Prostate gland (tissue), 2 donors: Measurements from ENCODE around the gene GARS1. TPM values are rescaled to one million over a fixed set of nuclear protein-coding genes. Genes with fewer than 3 reads are reported as not detected.
A peak's percentile ranks its signal among the peaks of the same experiment; 100 is the strongest.

Experiments
- DNase-seq: peaks from one replicate; pipeline ENCODE4 v3.0.0-alpha.2; 2019; ENCODE audit warnings: low spot score
- H3K27ac ChIP-seq, 2 donors: fragments of 200-600 bp; sonication (generic); 2 replicates each; pipeline ENCODE4 v1.5.1; 2017 to 2019
- H3K27me3 ChIP-seq: fragments of 200-600 bp; sonication (generic); replicated peaks from 2 replicates; pipeline ENCODE4 v1.5.1; 2019; ENCODE audit not compliant: insufficient read depth
- H3K36me3 ChIP-seq, 2 donors: fragments of 200-600 bp; sonication (generic); 1 replicate in 1 of 2; 2 replicates in 1 of 2; pipeline versions ENCODE4 v1.5.1 to v1.8.1; 2017 to 2019
- H3K4me1 ChIP-seq: fragments of 200-600 bp; sonication (generic); replicated peaks from 2 replicates; pipeline ENCODE4 v1.5.1; 2019
- H3K4me3 ChIP-seq, 2 donors: fragments of 200-600 bp; sonication (generic); 2 replicates each; pipeline ENCODE4 v1.5.1; 2017 to 2019
- H3K9me3 ChIP-seq: fragments of 200-600 bp; sonication (generic); 2 replicates; pipeline ENCODE4 v1.5.1; 2017
- POLR2A ChIP-seq: fragments of 450-650 bp; IDR thresholded peaks from one replicate; pipeline ENCODE4 v1.6.1; 2016; ENCODE audit warnings: antibody characterized with exemption, mild to moderate bottlenecking
- POLR2AphosphoS5 ChIP-seq: sonication (generic); formaldehyde crosslinking; IDR thresholded peaks from one replicate; pipeline ENCODE4 v1.6.1; 2017; ENCODE audit warnings: antibody characterized with exemption
- WGBS: methylation state at CpG from one replicate; pipeline ENCODE4 v1.1.5; 2018; 5-methylcytosine and 5-hydroxymethylcytosine counted together
- intact Hi-C: fragments of 100-400 bp; cut with DNase I; formaldehyde crosslinking; loops from one replicate; pipeline ENCODE4 v1.14.2; 2022
- total RNA-seq, 2 donors: library from RNA; depleted of rRNA; stranded (reverse); fragments of >200 nt; gene quantifications; one replicate each; pipeline ENCODE4 v1.1.0, GENCODE V29; 2016
- TF ChIP-seq, protein P1 (sequence below), 4 experiments: fragments of 200-600 bp in 2 of 4; fragments of 450-650 bp in 2 of 4; sonication (generic) in 2 of 4; IDR thresholded peaks; 1 replicate in 3 of 4; 2 replicates in 1 of 4; pipeline ENCODE4 v1.5.1; 2016 to 2019; ENCODE audit warnings: antibody characterized with exemption in 4 of 4, mild to moderate bottlenecking in 2 of 4, moderate library complexity in 2 of 4

The GARS1 gene
- total RNA-seq, 2 donors from 2014 or later: 38.8 to 78.3 TPM

DNA sequence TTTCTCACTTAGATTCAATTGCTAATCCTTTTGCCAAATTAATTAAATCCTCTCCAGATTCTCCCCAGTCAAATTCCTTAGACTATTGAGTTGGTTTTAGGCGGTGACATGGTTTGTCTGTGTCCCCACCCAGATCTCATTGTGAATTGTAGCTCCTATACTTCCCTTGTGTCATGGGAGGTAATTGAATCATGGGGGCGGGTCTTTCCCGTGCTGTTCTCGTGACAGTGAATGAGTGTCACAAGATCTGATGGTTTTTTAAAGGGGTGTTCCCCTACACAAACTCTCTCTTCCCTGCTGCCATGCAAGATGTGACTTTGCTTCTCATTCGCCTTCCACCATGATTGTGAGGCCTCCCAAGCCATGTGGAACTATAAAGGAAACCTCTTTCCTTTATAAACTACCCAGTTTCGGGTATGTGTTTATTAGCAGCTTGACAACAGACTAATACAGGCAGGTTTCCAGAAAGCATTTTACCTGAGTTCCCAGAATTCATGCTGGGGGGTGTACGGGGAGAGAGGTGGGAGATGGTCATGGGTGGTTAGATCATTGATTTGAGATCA is 44.7 kb upstream of the GARS1 start:
- Histone ChIP-seq H3K4me3 (no peak overlapping the region), H3K27ac (peak overlapping the region; percentile 80 to 82), H3K27me3 (no peaks in the 10 kb centered on the region), H3K4me1 (no peaks in the 10 kb centered on the region), H3K36me3 (no peaks in the 10 kb centered on the region), H3K9me3 (no peaks in the 10 kb centered on the region)
- DNase-seq: no peak
- 77% methylated on average over 7 of the region's 7 CpGs for WGBS
- TF ChIP-seq, protein P1, sequence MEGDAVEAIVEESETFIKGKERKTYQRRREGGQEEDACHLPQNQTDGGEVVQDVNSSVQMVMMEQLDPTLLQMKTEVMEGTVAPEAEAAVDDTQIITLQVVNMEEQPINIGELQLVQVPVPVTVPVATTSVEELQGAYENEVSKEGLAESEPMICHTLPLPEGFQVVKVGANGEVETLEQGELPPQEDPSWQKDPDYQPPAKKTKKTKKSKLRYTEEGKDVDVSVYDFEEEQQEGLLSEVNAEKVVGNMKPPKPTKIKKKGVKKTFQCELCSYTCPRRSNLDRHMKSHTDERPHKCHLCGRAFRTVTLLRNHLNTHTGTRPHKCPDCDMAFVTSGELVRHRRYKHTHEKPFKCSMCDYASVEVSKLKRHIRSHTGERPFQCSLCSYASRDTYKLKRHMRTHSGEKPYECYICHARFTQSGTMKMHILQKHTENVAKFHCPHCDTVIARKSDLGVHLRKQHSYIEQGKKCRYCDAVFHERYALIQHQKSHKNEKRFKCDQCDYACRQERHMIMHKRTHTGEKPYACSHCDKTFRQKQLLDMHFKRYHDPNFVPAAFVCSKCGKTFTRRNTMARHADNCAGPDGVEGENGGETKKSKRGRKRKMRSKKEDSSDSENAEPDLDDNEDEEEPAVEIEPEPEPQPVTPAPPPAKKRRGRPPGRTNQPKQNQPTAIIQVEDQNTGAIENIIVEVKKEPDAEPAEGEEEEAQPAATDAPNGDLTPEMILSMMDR (IDR thresholded peaks at IDR 0.05): no peak
- TF ChIP-seq POLR2A: no peak
- TF ChIP-seq POLR2AphosphoS5: no peak
- intact Hi-C loops: no loop called here

DNA sequence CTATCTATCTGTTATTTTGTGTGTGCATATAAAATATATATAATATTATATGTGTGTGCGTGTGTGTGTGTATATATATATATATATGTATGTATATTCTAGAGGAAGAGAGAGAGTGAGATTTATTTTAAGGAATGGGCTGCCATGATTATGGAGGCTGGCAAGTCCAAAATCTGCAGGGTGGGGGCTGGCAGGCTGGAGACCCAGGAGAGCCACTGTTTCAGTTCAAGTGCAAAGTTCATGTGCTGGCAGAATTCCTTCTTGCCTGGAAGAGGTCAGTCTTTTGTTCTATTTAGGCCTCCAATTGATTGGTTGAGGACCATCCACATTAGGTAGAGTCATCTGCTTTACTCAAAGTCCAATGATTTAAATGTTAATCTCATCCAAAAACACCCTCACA is 42.3 kb upstream of the GARS1 start:
- intact Hi-C loops: no loop called here
- Histone ChIP-seq H3K9me3 (no peaks in the 10 kb centered on the region), H3K27ac (no peak overlapping the region), H3K27me3 (no peaks in the 10 kb centered on the region), H3K36me3 (no peaks in the 10 kb centered on the region), H3K4me1 (no peaks in the 10 kb centered on the region), H3K4me3 (no peak overlapping the region)
- TF ChIP-seq, protein P1 (IDR thresholded peaks at IDR 0.05): no peak
- TF ChIP-seq POLR2AphosphoS5 (no peak), POLR2A (no peak)
- 70% methylated on average over 1 of the region's 1 CpG for WGBS
- no peak for DNase-seq

DNA sequence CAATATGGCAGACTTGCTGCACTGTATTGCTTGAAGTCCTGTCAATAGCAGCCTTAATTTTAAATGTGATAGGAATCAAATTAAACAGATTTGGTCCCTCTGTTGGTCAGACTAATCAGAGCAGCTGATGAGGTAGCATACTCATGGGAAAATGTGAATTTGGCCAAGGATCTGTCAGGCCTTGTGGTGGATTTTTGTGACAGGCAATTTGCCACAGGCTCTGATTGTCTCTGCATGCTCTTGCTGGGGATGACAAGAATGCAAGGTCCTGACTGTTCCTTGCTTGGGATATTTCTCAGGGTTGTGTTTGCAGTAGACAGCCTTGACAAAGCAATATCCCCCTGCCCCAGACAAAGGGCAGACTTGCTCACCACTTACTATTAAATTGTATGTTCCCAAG is 41.5 kb upstream of the GARS1 start:
- DNase-seq: no peak
- Histone ChIP-seq H3K27me3 (no peaks in the 10 kb centered on the region), H3K4me1 (no peaks in the 10 kb centered on the region), H3K4me3 (no peak overlapping the region), H3K27ac (no peak overlapping the region), H3K36me3 (no peaks in the 10 kb centered on the region), H3K9me3 (no peaks in the 10 kb centered on the region)
- intact Hi-C loops: no loop called here
- no peak for TF ChIP-seq POLR2AphosphoS5
- no peak for TF ChIP-seq POLR2A
- TF ChIP-seq, protein P1 (IDR thresholded peaks at IDR 0.05): no peak

DNA sequence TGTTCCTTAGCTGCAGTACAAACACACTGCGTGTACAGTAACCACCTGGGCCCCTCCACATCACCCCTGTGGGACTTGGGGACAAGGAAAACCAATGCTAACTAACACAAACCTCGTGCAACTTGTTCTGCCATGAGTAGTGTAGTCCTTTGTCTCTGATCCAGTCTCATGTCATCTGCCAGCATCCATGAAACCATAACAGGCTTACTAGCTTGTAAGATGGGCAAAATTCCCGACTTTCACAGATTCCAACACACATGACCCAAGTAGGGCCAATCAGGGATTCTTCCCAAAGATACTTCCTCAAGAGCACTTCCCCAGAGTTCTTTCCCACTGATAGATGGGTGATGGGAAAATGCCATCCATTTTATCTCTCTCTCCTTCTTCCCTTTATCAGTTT is 41.1 kb upstream of the GARS1 start:
- intact Hi-C loops: no loop called here
- Histone ChIP-seq H3K4me1 (no peaks in the 10 kb centered on the region), H3K27me3 (no peaks in the 10 kb centered on the region), H3K9me3 (no peaks in the 10 kb centered on the region), H3K36me3 (no peaks in the 10 kb centered on the region), H3K27ac (no peak overlapping the region), H3K4me3 (no peak overlapping the region)
- no peak for DNase-seq
- 85% methylated on average over 3 of the region's 3 CpGs for WGBS
- TF ChIP-seq POLR2A (no peak), POLR2AphosphoS5 (no peak)
- TF ChIP-seq, protein P1 (IDR thresholded peaks at IDR 0.05): no peak

DNA sequence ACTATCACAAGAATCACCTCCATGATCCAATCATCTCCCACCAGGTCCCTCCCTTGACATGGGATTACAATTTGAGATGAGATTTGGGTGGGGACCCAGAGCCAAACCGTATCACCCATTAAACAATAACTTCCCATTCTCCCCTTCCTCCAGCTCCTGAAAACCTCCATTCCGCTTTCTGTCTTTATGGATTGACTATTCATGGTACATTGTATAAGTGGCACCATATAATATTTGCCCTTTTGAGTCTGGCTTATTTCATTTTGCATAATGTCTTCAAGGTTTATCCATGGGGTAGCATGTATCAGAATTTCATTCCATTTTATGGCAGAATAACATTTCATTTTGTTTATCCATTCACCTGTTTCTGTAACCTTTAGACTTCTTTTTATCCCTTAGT is 39.2 kb upstream of the GARS1 start:
- no peaks in the 10 kb centered on the region for H3K36me3 ChIP-seq
- 90% methylated on average over 2 of the region's 2 CpGs for WGBS
- no peak overlapping the region for H3K27ac ChIP-seq
- no peaks in the 10 kb centered on the region for H3K9me3 ChIP-seq
- no peak overlapping the region for H3K4me3 ChIP-seq
- intact Hi-C loops: no loop called here
- DNase-seq: no peak
- no peaks in the 10 kb centered on the region for H3K4me1 ChIP-seq
- no peaks in the 10 kb centered on the region for H3K27me3 ChIP-seq
- no peak for TF ChIP-seq POLR2AphosphoS5
- TF ChIP-seq POLR2A: no peak
- TF ChIP-seq, protein P1 (IDR thresholded peaks at IDR 0.05): no peak
